WI38 (cell line): ENCODE data around the gene ADGRG6.
"Not testable (repeated sequence)": the region's sequence is repeated elsewhere in the genome, so short reads cannot be mapped to it uniquely, and the experiment has no call there.

Experiments
- H3K4me3 ChIP-seq: 2 replicates; pipeline ENCODE4 v1.5.1; 2011; ENCODE audit warnings: low read depth, mild to moderate bottlenecking, control low read depth, low read length
- TF ChIP-seq, protein P1 (sequence below): IDR thresholded peaks from 2 replicates; pipeline ENCODE4 v1.5.1; 2012; ENCODE audit warnings: low read depth, mild to moderate bottlenecking, control low read depth, low read length

Gene ADGRG6

DNA sequence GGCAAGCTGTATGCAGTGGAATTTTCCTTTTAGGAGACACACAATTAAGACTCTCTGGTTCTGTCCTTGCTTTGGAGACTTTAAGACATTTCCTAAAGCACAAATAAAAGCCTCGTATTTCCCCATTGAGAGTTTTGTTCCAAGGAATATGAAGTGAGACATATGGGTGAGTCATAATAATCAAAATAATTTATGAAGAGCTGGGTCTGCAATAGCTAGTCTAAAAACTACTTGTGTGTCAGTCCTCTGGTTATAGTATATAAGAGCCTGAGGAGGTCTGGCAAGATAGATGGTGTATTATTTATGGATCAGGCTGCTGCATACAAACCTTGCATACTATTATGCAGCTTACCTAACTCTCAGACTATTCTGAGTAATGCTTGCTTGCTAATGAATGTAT, 142.6 kb downstream of the ADGRG6 start:
- TF ChIP-seq, protein P1, sequence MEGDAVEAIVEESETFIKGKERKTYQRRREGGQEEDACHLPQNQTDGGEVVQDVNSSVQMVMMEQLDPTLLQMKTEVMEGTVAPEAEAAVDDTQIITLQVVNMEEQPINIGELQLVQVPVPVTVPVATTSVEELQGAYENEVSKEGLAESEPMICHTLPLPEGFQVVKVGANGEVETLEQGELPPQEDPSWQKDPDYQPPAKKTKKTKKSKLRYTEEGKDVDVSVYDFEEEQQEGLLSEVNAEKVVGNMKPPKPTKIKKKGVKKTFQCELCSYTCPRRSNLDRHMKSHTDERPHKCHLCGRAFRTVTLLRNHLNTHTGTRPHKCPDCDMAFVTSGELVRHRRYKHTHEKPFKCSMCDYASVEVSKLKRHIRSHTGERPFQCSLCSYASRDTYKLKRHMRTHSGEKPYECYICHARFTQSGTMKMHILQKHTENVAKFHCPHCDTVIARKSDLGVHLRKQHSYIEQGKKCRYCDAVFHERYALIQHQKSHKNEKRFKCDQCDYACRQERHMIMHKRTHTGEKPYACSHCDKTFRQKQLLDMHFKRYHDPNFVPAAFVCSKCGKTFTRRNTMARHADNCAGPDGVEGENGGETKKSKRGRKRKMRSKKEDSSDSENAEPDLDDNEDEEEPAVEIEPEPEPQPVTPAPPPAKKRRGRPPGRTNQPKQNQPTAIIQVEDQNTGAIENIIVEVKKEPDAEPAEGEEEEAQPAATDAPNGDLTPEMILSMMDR: no peak

DNA sequence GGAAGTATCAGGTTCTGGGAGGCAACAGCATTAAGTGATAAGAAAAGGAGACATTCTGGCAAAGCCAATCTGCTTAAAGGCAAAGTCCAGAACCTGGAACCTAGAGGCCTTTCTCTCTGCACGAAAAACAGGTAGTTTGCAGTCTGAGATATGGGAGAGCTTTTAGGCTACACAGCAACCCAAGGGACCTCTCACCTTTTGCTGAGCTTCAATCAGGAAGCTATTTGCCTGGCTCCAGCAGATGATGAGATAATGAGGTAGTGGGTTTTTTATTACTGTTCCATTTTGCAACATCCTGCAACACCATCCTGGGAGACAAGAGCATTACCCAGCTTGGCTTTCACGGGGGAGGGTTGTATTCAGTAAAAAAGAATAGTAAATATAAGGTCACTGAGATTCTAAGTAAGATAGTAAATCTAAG, 143.1 kb downstream of the ADGRG6 start:
- TF ChIP-seq, protein P1: no peak

More for the DNA sequence above, 142.6 kb downstream of the ADGRG6 start:
- H3K4me3 ChIP-seq: no peak overlapping the region

DNA sequence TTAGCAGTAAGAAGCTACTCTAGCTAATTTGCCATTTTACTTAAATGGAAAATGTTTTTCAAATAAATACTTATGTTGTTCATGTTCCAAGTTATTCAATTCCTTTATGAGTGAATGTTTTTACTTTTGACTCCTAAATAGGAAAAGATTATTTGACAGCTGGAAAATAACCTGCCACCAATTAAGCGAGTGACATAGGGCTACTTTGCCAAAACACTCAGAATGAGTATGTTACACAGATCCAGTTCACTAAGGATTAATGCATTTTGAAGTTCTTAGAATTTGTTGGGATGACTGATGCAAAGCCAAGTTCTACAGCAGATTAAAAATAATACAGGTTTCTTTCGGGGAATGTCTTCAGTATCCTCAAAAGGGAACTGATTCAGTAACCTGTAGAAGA, 144.4 kb downstream of the ADGRG6 start:
- H3K4me3 ChIP-seq: no peak overlapping the region
- TF ChIP-seq, protein P1: no peak

More for the DNA sequence above, 143.1 kb downstream of the ADGRG6 start:
- H3K4me3 ChIP-seq: no peak overlapping the region

DNA sequence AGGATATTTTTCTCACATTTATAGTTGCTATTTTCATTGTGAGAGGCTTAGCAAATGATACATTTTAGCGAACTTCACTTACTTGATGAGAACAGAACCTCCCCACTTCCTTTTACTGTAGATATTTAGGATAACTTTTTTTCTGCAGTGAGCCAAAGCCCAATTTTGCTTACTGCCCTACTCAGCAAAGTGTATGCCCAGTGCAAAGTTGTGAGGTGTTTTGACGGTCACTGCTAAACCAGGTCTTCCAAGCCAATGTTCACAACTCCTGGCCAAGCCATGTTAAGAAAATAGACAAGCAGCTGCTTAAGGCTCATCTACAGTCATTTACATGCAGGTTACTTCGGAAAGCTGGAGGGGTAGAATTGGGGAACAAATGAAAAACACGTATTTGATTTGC, 144.8 kb downstream of the ADGRG6 start:
- no peak overlapping the region for H3K4me3 ChIP-seq
- TF ChIP-seq, protein P1: no peak

DNA sequence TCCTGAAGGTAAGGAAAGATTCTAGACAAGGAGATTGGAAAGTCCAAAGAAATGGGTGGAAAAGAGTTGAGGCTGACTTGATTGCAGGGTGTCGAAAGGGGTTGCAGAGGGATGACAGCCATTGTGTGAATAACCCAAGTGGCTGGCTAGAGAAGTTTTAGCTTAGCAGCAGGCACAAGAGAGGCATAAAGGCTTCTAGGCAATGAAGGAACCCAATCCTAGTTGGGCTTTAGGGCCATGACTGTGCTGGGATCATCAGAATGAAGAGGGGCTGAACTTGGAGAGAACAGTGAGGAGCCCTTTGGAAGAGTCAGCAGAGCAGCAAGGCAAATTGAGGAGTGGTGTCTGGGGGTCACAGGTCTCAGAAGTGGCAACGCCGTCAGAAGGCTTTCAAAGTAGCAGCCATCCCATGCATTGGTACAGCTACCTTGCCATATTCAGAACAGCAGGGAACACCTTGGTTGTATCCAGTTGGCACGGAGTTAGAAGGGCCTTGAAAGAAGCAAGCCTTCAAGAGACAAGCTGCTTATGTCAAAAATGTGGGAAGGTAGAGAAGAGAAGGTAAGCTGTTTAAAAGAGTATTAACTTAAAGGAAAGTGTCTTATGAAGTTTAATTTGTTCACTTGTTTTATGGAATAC, 146.4 kb downstream of the ADGRG6 start:
- TF ChIP-seq, protein P1: no peak
- no peak overlapping the region for H3K4me3 ChIP-seq

DNA sequence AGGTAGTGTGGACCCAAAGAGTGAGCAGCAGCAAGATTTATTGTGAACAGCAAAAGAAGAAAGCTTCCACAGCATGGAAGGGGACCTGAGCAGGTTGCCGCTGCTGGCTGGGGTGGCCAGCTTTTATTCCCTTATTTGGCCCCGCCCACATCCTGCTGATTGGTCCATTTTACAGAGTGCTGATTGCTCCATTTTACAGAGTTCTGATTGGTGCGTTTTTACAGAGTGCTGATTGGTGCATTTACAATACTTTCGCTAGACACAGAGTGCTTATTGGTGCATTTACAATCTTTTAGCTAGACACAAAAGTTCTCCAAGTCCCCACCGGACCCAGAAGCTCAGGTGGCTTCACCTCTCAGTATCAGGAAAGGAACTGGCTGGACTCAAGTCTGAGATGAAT, 149.0 kb downstream of the ADGRG6 start:
- not testable (repeated sequence) for H3K4me3 ChIP-seq

DNA sequence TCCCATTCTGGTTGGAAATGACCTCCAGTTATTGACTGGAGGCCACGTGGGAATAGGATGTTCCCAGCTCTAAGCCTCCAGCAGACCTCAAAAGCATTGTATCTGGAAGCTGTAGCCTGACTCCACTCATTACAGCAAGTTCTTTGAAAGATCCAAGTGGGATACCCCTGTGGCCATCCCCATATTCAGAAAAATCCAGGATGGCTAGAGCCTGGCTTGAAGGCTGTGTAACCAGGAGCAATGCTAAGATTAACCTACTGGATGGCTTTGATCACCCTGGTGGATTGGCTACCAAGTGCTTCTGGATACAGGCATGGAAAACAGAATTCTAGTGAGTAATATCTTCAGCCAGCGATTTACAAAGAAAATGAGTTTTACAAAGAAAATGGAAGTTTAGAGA, 151.2 kb downstream of the ADGRG6 start:
- no peak overlapping the region for H3K4me3 ChIP-seq
- TF ChIP-seq, protein P1: no peak

DNA sequence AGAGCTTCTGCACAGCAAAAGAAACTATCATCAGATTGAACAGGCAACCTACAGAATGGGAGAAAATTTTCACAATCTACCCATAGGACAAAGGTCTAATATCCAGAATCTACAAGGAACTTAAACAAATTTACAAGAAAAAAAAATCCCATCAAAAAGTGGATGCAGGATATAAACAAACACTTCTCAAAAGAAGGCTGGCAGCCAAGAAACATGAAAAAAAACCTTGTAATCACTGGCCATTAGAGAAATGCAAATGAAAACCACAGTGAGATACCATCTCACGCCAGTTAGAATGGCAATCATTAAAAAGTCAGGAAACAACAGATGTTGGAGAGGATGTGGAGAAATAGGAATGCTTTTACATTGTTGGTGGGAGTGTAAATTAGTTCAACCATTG, 152.4 kb downstream of the ADGRG6 start:
- not testable (repeated sequence) for H3K4me3 ChIP-seq

DNA sequence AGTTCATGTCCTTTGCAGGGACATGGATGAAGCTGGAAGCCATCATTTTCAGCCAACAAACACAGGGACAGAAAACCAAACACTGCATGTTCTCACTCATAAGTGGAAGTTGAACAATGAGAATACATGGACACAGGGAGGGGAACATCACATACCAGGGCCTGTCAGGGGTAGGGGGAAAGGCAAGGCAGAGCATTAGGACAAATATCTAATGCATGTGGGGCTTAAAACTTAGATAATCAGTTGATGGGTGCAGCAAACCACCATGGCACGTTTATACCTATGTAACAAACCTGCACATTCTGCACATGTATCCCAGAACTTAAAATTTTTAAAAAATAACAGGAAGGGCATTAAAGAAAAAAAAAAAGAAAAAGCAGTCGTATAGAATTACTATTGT, 153.0 kb downstream of the ADGRG6 start:
- not testable (repeated sequence) for H3K4me3 ChIP-seq
